ACC112 (cell line): Measurements from ENCODE around the gene MMP19.

ENCODE experiments used
- H2AFZ ChIP-seq: fragments of 200-600 bp; sonication (generic); one replicate; pipeline ENCODE4 v1.6.0; 2017; ENCODE audit warnings: antibody characterized with exemption, low read length; ENCODE audit not compliant: unreplicated experiment
- H3K27ac ChIP-seq: fragments of 200-600 bp; sonication (generic); 2 replicates; pipeline ENCODE4 v1.5.1; 2014; ENCODE audit warnings: low read depth, mild to moderate bottlenecking, antibody characterized with exemption, low read length, moderate library complexity
- H3K27me3 ChIP-seq: fragments of 200-600 bp; sonication (generic); 2 replicates; pipeline ENCODE4 v1.6.1; 2014; ENCODE audit warnings: mild to moderate bottlenecking, antibody characterized with exemption, low read length, moderate library complexity, mixed read lengths; ENCODE audit not compliant: insufficient read depth
- H3K36me3 ChIP-seq: fragments of 200-600 bp; sonication (generic); 2 replicates; pipeline ENCODE4 v1.6.1; 2016; ENCODE audit warnings: mild to moderate bottlenecking, antibody characterized with exemption, low read length, moderate library complexity, mixed read lengths; ENCODE audit not compliant: insufficient read depth
- H3K4me1 ChIP-seq: fragments of 200-600 bp; sonication (generic); one replicate; pipeline ENCODE4 v1.6.1; 2016; ENCODE audit warnings: low read length, mixed read lengths; ENCODE audit not compliant: insufficient read depth, unreplicated experiment, control insufficient read depth
- H3K4me3 ChIP-seq: fragments of 200-600 bp; sonication (generic); 2 replicates; pipeline ENCODE4 v1.5.1; 2014; ENCODE audit warnings: mild to moderate bottlenecking, low read depth, low read length
- H3K79me2 ChIP-seq: fragments of 200-600 bp; sonication (generic); one replicate; pipeline ENCODE4 v1.6.0; 2016; ENCODE audit warnings: low read length; ENCODE audit not compliant: control insufficient read depth, unreplicated experiment, insufficient read depth

Gene MMP19

DNA sequence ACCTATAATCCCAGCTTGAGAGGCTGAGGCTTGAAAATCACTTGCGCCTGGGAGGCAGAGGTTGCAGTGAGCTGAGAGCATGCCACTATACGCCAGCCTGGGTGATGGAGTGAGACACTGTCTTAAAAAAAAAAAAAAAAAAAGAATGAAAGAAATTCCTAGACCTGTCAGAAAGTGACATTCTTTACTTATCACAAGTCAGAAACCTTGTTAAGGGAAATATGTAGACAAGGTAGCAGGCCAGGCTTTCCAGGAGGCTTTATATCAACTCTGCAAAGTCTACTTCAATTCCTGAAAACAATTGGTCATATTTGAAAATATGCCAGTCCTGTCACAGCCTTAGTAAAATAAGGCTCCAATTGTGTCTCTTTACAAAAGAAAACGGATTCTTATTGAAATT, 19.1 kb upstream of the MMP19 start:
- Histone ChIP-seq H3K27me3 (no peaks in the 10 kb centered on the region), H3K4me1 (no peaks in the 10 kb centered on the region), H2AFZ (no peak overlapping the region), H3K36me3 (no peaks in the 10 kb centered on the region), H3K79me2 (no peaks in the 10 kb centered on the region), H3K4me3 (no peak overlapping the region), H3K27ac (no peak overlapping the region)

DNA sequence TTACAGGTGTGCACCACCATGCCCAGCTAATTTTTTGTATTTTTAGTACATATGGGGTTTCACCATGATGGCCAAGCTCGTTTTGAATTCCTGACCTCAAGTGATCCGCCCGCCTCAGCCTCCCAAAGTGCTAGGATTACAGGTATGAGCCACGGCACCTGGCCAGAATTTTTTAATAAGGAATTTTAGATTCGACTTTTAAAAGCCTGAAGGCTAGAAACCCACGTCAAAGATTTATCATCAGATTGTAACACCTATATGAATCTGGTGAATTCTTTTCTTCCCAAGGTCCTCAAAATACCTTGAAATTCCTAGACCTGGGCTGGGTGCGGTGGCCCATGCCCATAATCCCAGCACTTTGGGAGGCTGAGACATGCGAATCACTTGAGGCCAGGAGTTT, 18.7 kb upstream of the MMP19 start:
- Histone ChIP-seq H2AFZ (no peak overlapping the region), H3K4me3 (no peak overlapping the region), H3K27ac (no peak overlapping the region)

DNA sequence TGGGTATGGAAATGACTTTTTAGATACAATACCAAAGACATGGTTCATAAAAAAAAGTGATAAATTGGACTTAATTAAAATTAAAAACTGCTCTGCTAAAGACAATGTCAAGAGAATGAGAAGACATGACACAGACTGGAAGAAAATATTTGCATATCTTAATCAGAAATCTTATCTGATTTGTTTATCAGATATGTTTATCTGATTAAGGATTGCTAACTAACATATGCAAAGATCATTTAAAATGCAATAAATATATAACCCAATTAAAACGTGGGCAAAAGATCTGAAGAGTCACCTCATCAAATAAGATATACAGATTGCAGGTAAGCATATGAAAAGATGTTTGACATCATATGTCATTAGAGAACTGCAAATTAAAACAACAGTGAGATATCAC, 10.0 kb upstream of the MMP19 start:
- Histone ChIP-seq H3K4me1 (peaks cover 31% of the 10 kb centered on the region), H3K27ac (no peak overlapping the region), H3K36me3 (no peaks in the 10 kb centered on the region), H2AFZ (no peak overlapping the region), H3K27me3 (no peaks in the 10 kb centered on the region), H3K4me3 (no peak overlapping the region), H3K79me2 (no peaks in the 10 kb centered on the region)

More for the DNA sequence above, 18.7 kb upstream of the MMP19 start:
- Histone ChIP-seq H3K4me1 (peaks cover under 1% of the 10 kb centered on the region), H3K27me3 (no peaks in the 10 kb centered on the region), H3K79me2 (no peaks in the 10 kb centered on the region), H3K36me3 (no peaks in the 10 kb centered on the region)

DNA sequence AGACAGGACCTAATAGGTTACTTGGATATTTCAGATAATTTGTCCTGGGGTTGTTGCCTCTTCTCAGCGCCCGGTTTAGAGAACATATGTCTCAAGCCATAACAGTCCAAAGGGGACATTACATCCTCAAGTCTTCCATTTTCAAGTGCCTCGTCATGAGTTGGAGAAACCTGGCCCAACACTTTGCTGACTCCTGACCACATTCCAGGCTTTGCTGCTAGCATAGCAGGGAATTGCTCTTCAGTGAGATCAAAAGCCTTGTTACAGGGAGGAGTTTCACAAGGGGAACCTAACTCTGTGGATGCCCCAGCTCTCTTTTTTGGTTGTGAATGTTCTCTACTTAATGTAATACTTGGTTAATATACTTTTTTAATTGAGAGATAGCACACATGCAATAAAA, 8.2 kb upstream of the MMP19 start:
- Histone ChIP-seq H2AFZ (no peak overlapping the region), H3K27ac (peak overlapping the region; percentile 100), H3K4me3 (no peak overlapping the region), H3K79me2 (no peaks in the 10 kb centered on the region), H3K4me1 (peaks cover 45% of the 10 kb centered on the region), H3K36me3 (no peaks in the 10 kb centered on the region), H3K27me3 (no peaks in the 10 kb centered on the region)

DNA sequence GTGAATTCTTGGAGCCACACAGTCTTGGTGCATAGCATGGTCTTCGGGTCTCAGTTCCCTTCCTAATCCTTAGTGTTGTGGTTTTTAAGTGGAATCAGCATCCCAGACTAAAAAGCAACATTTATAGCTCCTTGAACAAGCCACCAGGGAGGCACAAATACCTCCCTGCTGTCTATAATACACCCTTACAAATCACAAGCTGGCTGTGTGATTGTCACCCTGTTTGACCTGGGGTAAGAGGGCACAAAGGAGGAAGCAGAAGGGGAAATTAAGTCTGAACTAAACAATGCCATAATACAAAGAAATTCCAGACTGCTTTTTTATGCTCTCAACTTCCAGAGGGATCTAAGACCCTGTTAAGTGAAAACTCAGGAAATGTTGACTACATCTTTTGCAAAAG, 7.7 kb upstream of the MMP19 start:
- H3K27ac ChIP-seq = peak overlapping the region; percentile 100
- H3K4me3 ChIP-seq = peak overlapping the region; percentile 24; the same call in 1 of the 2 replicates

DNA sequence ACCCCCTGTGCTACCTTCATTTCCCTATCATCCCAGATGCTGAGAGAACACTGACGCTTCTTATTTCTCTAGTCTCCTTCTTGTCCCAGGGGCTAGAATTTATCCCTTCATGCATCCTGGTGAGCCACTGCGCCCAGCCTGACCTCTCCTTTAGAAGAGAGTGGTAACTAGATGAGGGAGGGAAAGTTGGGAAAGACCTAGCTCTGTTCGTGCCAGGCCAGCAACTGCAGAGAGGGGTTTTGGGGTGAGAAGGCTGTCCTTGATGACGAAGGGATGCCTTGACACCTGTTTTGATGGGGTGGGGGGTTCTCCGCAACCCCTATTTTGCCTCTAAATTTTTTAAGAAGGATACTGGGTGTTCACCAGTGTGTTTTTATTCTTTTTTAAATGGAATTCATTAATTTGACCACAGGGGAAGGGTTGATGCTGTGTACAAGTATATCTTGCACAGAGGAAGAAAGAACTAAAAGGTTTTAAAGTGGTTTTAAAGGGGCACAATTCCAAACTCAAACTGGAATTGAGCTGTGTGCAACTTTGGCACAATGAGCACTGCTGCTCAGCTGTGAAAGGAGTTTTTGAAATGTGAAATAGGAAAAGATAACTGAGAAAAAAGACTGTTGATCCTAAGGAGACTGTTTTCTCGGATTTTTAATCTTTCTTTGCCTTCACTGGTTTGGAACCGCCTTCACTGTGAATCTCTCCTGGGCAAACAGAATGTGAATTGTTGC, 7.0 kb upstream of the MMP19 start:
- H3K79me2 ChIP-seq = no peaks in the 10 kb centered on the region
- H3K36me3 ChIP-seq = no peaks in the 10 kb centered on the region
- H3K27ac ChIP-seq = peak overlapping the region; percentile 100
- H3K4me1 ChIP-seq = peaks cover 54% of the 10 kb centered on the region
- peak overlapping the region; percentile 24; the same call in 1 of the 2 replicates for H3K4me3 ChIP-seq
- H2AFZ ChIP-seq = no peak overlapping the region
- no peaks in the 10 kb centered on the region for H3K27me3 ChIP-seq

More for the DNA sequence above, 7.7 kb upstream of the MMP19 start:
- H3K4me1 ChIP-seq = peaks cover 49% of the 10 kb centered on the region
- no peaks in the 10 kb centered on the region for H3K36me3 ChIP-seq
- H2AFZ ChIP-seq = no peak overlapping the region
- no peaks in the 10 kb centered on the region for H3K27me3 ChIP-seq
- H3K79me2 ChIP-seq = no peaks in the 10 kb centered on the region

DNA sequence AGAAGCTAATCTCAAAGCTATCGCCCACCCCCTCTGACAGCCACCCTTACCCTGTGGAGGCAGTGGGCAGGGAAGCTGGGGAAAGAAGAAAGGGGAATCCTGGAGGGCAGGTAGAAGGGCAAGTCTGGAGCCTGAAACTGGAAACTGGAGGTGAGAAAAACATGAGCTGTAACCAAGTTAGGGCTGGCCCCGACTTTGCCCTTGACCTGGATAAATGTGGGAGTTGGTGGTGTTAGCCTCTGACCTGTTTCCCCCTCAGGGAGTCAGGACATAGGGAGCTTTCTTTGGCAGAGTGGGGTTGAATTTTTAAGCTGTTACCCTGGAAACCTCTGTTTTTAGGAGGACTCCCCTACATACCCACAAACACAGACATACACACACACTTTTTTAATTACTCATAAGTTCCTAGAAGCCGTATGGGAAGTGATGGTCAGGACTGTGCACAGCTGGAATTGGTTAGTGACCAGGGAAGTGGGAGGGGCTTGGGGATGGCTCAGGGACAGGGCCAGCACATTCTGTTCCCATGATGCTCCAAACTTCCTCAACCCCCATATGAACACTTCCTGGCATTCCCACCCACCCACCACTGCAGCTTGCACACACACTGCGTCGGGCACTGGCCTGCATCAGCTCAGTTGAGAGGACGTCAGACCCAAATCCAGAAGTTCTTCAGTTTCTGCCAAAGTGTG, 5.0 kb upstream of the MMP19 start:
- peak overlapping the region; percentile 100 for H3K27ac ChIP-seq
- peak overlapping the region; percentile 70 for H3K4me3 ChIP-seq
- no peaks in the 10 kb centered on the region for H3K36me3 ChIP-seq
- no peak overlapping the region for H2AFZ ChIP-seq
- H3K4me1 ChIP-seq = peaks cover 60% of the 10 kb centered on the region
- H3K27me3 ChIP-seq = no peaks in the 10 kb centered on the region
- H3K79me2 ChIP-seq = no peaks in the 10 kb centered on the region

DNA sequence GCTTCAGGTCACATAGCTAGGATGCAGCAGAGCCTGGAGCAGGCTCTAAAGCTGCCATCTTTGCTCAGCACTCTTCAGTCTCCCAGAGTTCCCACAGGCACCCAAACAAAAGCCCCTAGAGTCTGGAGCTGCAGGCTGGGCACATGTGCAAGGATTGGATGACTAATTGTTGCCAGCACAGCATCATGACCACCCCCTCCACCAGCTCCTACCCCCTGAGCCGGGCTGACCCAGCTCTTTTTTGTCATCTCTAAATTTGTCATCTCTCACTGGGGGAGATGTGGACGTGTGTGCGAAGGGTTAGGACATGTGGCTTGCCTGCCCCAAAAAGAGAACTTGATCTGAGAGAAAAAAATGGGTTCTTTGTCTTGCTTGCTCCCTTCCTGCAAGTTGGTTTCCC, 4.3 kb upstream of the MMP19 start:
- Histone ChIP-seq H3K4me1 (peaks cover 60% of the 10 kb centered on the region), H3K27ac (peak overlapping the region; percentile 100), H3K36me3 (no peaks in the 10 kb centered on the region), H3K79me2 (peaks cover 4% of the 10 kb centered on the region), H2AFZ (no peak overlapping the region), H3K27me3 (no peaks in the 10 kb centered on the region), H3K4me3 (peak overlapping the region; percentile 55; the same call in 1 of the 2 replicates)

DNA sequence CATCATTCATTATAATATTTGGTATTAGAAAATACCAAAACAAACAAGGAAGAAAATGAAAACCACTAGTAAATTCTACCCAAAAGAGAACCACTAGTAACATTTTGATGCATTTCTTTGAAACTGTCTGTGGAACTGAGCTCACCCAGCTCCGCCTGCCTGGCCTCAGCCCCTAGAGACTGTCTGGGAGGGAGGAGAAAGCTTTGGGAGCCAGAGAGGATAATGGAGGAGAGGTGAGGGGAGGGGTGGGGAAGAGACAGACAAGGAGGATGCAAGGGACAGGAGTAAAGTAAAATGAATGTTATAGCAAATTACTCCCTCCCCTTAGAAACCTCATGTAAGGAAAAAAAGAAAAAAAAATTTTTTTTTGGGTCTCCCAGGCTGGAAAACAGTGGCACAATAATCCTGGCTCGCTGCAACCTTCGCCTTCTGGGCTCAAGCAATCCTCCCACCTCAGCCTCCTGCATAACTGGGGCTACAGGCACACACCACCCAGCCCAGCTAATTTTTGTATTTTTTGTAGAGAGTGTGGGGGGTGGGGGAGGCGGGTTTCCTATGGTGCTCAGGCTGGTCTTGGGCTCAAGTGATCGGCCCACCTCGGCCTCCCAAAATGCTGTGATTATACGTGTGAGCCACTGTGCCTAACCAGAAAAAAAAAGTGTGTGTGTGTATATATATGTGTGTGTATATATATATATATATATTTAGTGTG, 3.2 kb upstream of the MMP19 start:
- peaks cover 66% of the 10 kb centered on the region for H3K4me1 ChIP-seq
- H3K27ac ChIP-seq = peak overlapping the region; percentile 100
- H2AFZ ChIP-seq = no peak overlapping the region
- no peak overlapping the region for H3K4me3 ChIP-seq
- H3K27me3 ChIP-seq = no peaks in the 10 kb centered on the region
- H3K36me3 ChIP-seq = peaks cover 1% of the 10 kb centered on the region; the same call in 1 of the 2 replicates
- peaks cover 14% of the 10 kb centered on the region for H3K79me2 ChIP-seq

DNA sequence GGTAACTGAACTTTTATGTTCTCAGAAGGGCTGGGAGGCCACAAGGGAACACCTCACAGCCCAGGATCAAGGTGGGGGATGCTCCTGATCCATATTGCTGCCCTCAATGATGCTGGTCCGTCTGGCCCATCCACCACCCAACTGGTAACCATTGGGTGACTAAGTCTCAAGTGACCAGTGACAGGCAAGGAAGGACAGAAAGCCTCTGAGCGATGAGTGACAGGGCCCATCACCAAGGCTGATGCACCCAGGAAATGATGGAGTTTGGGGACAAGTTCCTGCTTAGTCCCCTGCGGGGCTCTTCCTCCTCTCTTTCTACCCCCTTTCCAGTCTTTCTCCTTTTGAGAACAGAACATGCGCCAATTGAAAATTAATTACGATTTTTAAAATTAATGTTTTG, 2.6 kb upstream of the MMP19 start:
- Histone ChIP-seq H3K4me3 (no peak overlapping the region; the same call in 1 of the 2 replicates), H3K4me1 (peaks cover 62% of the 10 kb centered on the region), H3K27me3 (no peaks in the 10 kb centered on the region), H3K79me2 (peaks cover 16% of the 10 kb centered on the region), H3K36me3 (peaks cover 7% of the 10 kb centered on the region; the same call in 1 of the 2 replicates), H2AFZ (no peak overlapping the region), H3K27ac (peak overlapping the region; percentile 100)
